SK-N-MC (cell line): ENCODE results near the gene ADGRD2.

ENCODE experiments used
- DNase-seq: peaks from one replicate; pipeline ENCODE4 v3.0.0-alpha.2; 2011; ENCODE audit warnings: low read depth, low spot score
- H3K27ac ChIP-seq: fragments of 200-600 bp; sonication (generic); 2 replicates; pipeline ENCODE4 v1.5.1; 2016; ENCODE audit warnings: mixed run types
- H3K36me3 ChIP-seq: fragments of 200-600 bp; sonication (generic); 2 replicates; pipeline ENCODE4 v1.6.1; 2017; ENCODE audit warnings: antibody characterized with exemption, low read length, mixed read lengths; ENCODE audit not compliant: insufficient read depth
- H3K4me3 ChIP-seq: fragments of 200-600 bp; sonication (generic); 2 replicates; pipeline ENCODE4 v1.5.1; 2016
- H3K9ac ChIP-seq: fragments of 200-600 bp; sonication (generic); 2 replicates; pipeline ENCODE4 v1.8.0; 2017; ENCODE audit warnings: mixed run types, mixed read lengths; ENCODE audit not compliant: insufficient read length
- H3K9me3 ChIP-seq: fragments of 200-600 bp; sonication (generic); 2 replicates; pipeline ENCODE4 v1.6.1; 2017; ENCODE audit warnings: low read depth, mild to moderate bottlenecking, antibody characterized with exemption, low read length, moderate library complexity, mixed read lengths
- EZH2 ChIP-seq: fragments of 200-600 bp; sonication (generic); IDR thresholded peaks from one replicate; pipeline ENCODE4 v1.6.1; 2017; ENCODE audit warnings: antibody characterized with exemption
- FOXP2 ChIP-seq: optimal IDR thresholded peaks from 2 replicates; pipeline ENCODE3; 2011; ENCODE audit warnings: mild to moderate bottlenecking, moderate library complexity; ENCODE audit not compliant: insufficient read depth; ENCODE audit errors: extremely low read length, control extremely low read depth
- POLR2AphosphoS5 ChIP-seq: IDR thresholded peaks from 2 replicates; pipeline ENCODE4 v1.6.1; 2012; ENCODE audit warnings: mild to moderate bottlenecking, low read depth, low read length, borderline replicate concordance

The ADGRD2 gene

GRCh38 chr9:124486778-124487259 is 36.6 kb downstream of the ADGRD2 start:
- no peak overlapping the region for H3K4me3 ChIP-seq
- TF ChIP-seq FOXP2: no peak
- TF ChIP-seq EZH2: no peak
- no peak for TF ChIP-seq POLR2AphosphoS5
- DNase-seq: no peak
- no peak overlapping the region for H3K9ac ChIP-seq
- no peaks in the 10 kb centered on the region for H3K9me3 ChIP-seq
- H3K27ac ChIP-seq: no peak overlapping the region
- H3K36me3 ChIP-seq: no peaks in the 10 kb centered on the region

GRCh38 chr9:124487260-124488182 is 37.3 kb downstream of the ADGRD2 start:
- no peaks in the 10 kb centered on the region for H3K36me3 ChIP-seq
- DNase-seq: no peak
- H3K4me3 ChIP-seq: no peak overlapping the region
- H3K9ac ChIP-seq: no peak overlapping the region
- no peak overlapping the region for H3K27ac ChIP-seq
- no peaks in the 10 kb centered on the region for H3K9me3 ChIP-seq
- TF ChIP-seq POLR2AphosphoS5 (no peak), EZH2 (no peak), FOXP2 (no peak)

- TF ChIP-seq FOXP2 (no peak), POLR2AphosphoS5 (no peak), EZH2 (no peak)
- Histone ChIP-seq H3K9ac (no peak overlapping the region), H3K27ac (no peak overlapping the region), H3K4me3 (no peak overlapping the region), H3K36me3 (no peaks in the 10 kb centered on the region), H3K9me3 (no peaks in the 10 kb centered on the region)
- DNase-seq: no peak
Measured at GRCh38 chr9:124488641-124489210, 38.5 kb downstream of the ADGRD2 start.

GRCh38 chr9:124489222-124489621 is 39.0 kb downstream of the ADGRD2 start:
- H3K9ac ChIP-seq: no peak overlapping the region
- DNase-seq: no peak
- no peak for TF ChIP-seq EZH2
- no peak for TF ChIP-seq FOXP2
- no peak for TF ChIP-seq POLR2AphosphoS5
- no peak overlapping the region for H3K27ac ChIP-seq
- no peaks in the 10 kb centered on the region for H3K9me3 ChIP-seq
- H3K36me3 ChIP-seq: no peaks in the 10 kb centered on the region
- H3K4me3 ChIP-seq: no peak overlapping the region

- DNase-seq: no peak
- no peak overlapping the region for H3K9ac ChIP-seq
- H3K4me3 ChIP-seq: no peak overlapping the region
- H3K36me3 ChIP-seq: no peaks in the 10 kb centered on the region
- no peak for TF ChIP-seq EZH2
- no peak for TF ChIP-seq FOXP2
- TF ChIP-seq POLR2AphosphoS5: no peak
- no peaks in the 10 kb centered on the region for H3K9me3 ChIP-seq
- no peak overlapping the region for H3K27ac ChIP-seq
Measured at GRCh38 chr9:124490004-124490403, 39.8 kb downstream of the ADGRD2 start.

GRCh38 chr9:124491049-124491975 is 41.1 kb downstream of the ADGRD2 start:
- H3K36me3 ChIP-seq: no peaks in the 10 kb centered on the region
- H3K9me3 ChIP-seq: no peaks in the 10 kb centered on the region
- DNase-seq: no peak
- no peak overlapping the region for H3K9ac ChIP-seq
- TF ChIP-seq FOXP2: no peak
- no peak for TF ChIP-seq EZH2
- TF ChIP-seq POLR2AphosphoS5: no peak
- no peak overlapping the region for H3K4me3 ChIP-seq
- H3K27ac ChIP-seq: no peak overlapping the region

- H3K27ac ChIP-seq: no peak overlapping the region
- H3K36me3 ChIP-seq: no peaks in the 10 kb centered on the region
- no peaks in the 10 kb centered on the region for H3K9me3 ChIP-seq
- no peak overlapping the region for H3K9ac ChIP-seq
- TF ChIP-seq EZH2 (no peak), FOXP2 (no peak), POLR2AphosphoS5 (no peak)
- no peak overlapping the region for H3K4me3 ChIP-seq
- DNase-seq: no peak
Measured at GRCh38 chr9:124492818-124493217, 42.6 kb downstream of the ADGRD2 start.

- Histone ChIP-seq H3K9me3 (no peaks in the 10 kb centered on the region), H3K27ac (no peak overlapping the region), H3K4me3 (no peak overlapping the region), H3K36me3 (no peaks in the 10 kb centered on the region), H3K9ac (no peak overlapping the region)
- TF ChIP-seq EZH2: no peak
- no peak for TF ChIP-seq FOXP2
- DNase-seq: no peak
Measured at GRCh38 chr9:124493218-124493617, 43.0 kb downstream of the ADGRD2 start.
